ENCODE measurements around the gene NF2. TPM values are rescaled to one million over a fixed set of nuclear protein-coding genes. Genes with fewer than 3 reads are reported as not detected.

Gene NF2
- total and polyA plus RNA-seq, 2 of the 8 experiments (the other 6 are each of a cell fraction or from before 2014, with no cell fraction given): 17.6 to 53.6 TPM

GRCh38 chr22:29635734-29636357 is 32.4 kb downstream of the NF2 start:
- no peak overlapping the region for H2BK5ac ChIP-seq (ENCODE audit: low read depth, low read length)
- H3K9me3 ChIP-seq (ENCODE audit: insufficient read depth in 2 of 2, low read depth in 1 of 2, low read length in 1 of 2): no peaks in the 10 kb centered on the region
- H3K79me2 ChIP-seq (ENCODE audit: control insufficient read depth in 1 of 2, insufficient read depth in 2 of 2, low read length in 2 of 2): peaks cover 2 to 5% of the 10 kb centered on the region in 2 experiments; a peak in 2 of 4 replicates
- H3K9ac ChIP-seq (replicated peaks in 1 of 4; ENCODE audit: extremely low read depth in 1 of 4, low read depth in 3 of 4, low read length in 3 of 4): no peak overlapping the region
- H3K27me3 ChIP-seq (replicated peaks in 1 of 4; ENCODE audit: control insufficient read depth in 3 of 4, extremely low read depth in 1 of 4, insufficient read depth in 3 of 4, low read length in 3 of 4): no peaks in the 10 kb centered on the region
- H3K27ac ChIP-seq (ENCODE audit: low read depth, low read length): no peak overlapping the region
- no peaks in the 10 kb centered on the region; the same call in 1 of the 2 replicates for H3K23me2 ChIP-seq (ENCODE audit: low read depth, low read length)
- FAIRE-seq: peak; percentile 97
- no peak overlapping the region for H4K5ac ChIP-seq (ENCODE audit: insufficient read length, low read depth, low read length)
- no peak overlapping the region for H3K18ac ChIP-seq (ENCODE audit: extremely low read depth, low read length)
- H3K79me1 ChIP-seq (ENCODE audit: low read depth, low read length): peaks cover 9% of the 10 kb centered on the region
- no peaks in the 10 kb centered on the region for H3K4me1 ChIP-seq (replicated peaks in 1 of 4; ENCODE audit: control insufficient read depth in 3 of 4, insufficient read depth in 4 of 4, low read length in 3 of 4)
- no peak overlapping the region for H3K56ac ChIP-seq (replicated peaks; ENCODE audit: insufficient read length, low read depth, low read length)
- peaks cover 0 to 6% (median 2%) of the 10 kb centered on the region in 4 experiments; a peak in 2 of 8 replicates for H3K36me3 ChIP-seq (ENCODE audit: control insufficient read depth in 2 of 4, insufficient read depth in 4 of 4, low read length in 3 of 4)
- no peak overlapping the region for H3K4me3 ChIP-seq (ENCODE audit: extremely low read depth in 1 of 4, insufficient read depth in 2 of 4, low read depth in 3 of 4, low read length in 4 of 4)
- ChIA-PET CTCF (ENCODE audit: partially characterized antibody) (interaction anchor here (0.6 to 3.2 kb wide), 50 partner anchors 9 to 750 kb away, joined by 3 to 36 read pairs (median 4); partner anchors contain the start of gene CABP7), POLR2A (ENCODE audit: partially characterized antibody) (interaction anchor here (0.6 to 0.7 kb wide), 3 partner anchors 10 to 443 kb away, joined by 3 read pairs; no protein-coding TSS in a partner anchor)
- no peak overlapping the region for H4K8ac ChIP-seq (ENCODE audit: extremely low read depth, insufficient read depth, low read length)
- H2BK120ac ChIP-seq (replicated peaks; ENCODE audit: low read depth, low read length): no peak overlapping the region
- peaks cover 0 to 5% of the 10 kb centered on the region in 2 experiments for H4K20me1 ChIP-seq (replicated peaks in 1 of 2; ENCODE audit: control insufficient read depth in 1 of 2, insufficient read depth in 2 of 2, low read length in 2 of 2)
- no peak overlapping the region for H2BK15ac ChIP-seq (ENCODE audit: low read length)
- 17% methylated on average over 3 of the region's 3 CpGs; no CpG with 5 or more reads in 1 of the 2 experiments for WGBS, 2 experiments (ENCODE audit: extremely low coverage in 1 of 2, insufficient coverage in 1 of 2, insufficient read length in 1 of 2, insufficient replicate concordance in 2 of 2, low coverage in 1 of 2, low lambda C conversion rate in 2 of 2, missing lambda C conversion rate in 1 of 2)
- H2BK12ac ChIP-seq (ENCODE audit: low read depth, low read length): no peak overlapping the region
- no peak overlapping the region for H2AFZ ChIP-seq (ENCODE audit: low read length)
- H2BK20ac ChIP-seq (ENCODE audit: low read length): no peak overlapping the region
- no peak overlapping the region for H3K23ac ChIP-seq (ENCODE audit: insufficient read length)
- H2AK5ac ChIP-seq (ENCODE audit: low read depth, low read length): no peak overlapping the region
- H3K4me2 ChIP-seq (ENCODE audit: insufficient read depth in 1 of 2, low read depth in 2 of 2, low read length in 2 of 2): no peak overlapping the region
- H3K14ac ChIP-seq (ENCODE audit: insufficient read length): no peak overlapping the region
- H3K4ac ChIP-seq (replicated peaks; ENCODE audit: insufficient read length, low read depth, low read length): no peak overlapping the region
- no peak for DNase-seq (ENCODE audit: low read depth in 1 of 2, low spot score in 2 of 2)
- TF ChIP-seq EZH2 (IDR thresholded peaks at IDR 0.05; ENCODE audit: low read depth, low read length, severe bottlenecking) (no peak), USF2 (IDR thresholded peaks at IDR 0.05; ENCODE audit: low read length) (peak; percentile 14; the same call in 1 of the 2 replicates), KDM1A (IDR thresholded peaks at IDR 0.05; ENCODE audit: borderline replicate concordance, low read length) (no peak), CTCF (IDR thresholded peaks at IDR 0.05; ENCODE audit: control extremely low read depth in 1 of 3, insufficient read depth in 1 of 3, low read depth in 1 of 3, low read length in 3 of 3) (peak; percentile 23 to 81 (median 71)), RAD21 (IDR thresholded peaks at IDR 0.05 in 1 of 2, conservative IDR thresholded peaks at IDR 0.05 in 1 of 2; ENCODE audit: low read depth in 2 of 2, low read length in 2 of 2) (peak; percentile 88 to 91)
- no peak overlapping the region for H4K91ac ChIP-seq (replicated peaks; ENCODE audit: insufficient read length, low read length)
